Loucy (cell line): ENCODE results near the gene FAM3C.

Experiments
- H2AFZ ChIP-seq: fragments of 200-600 bp; sonication (generic); 2 replicates; pipeline ENCODE4 v1.6.0; 2016; ENCODE audit warnings: antibody characterized with exemption, mild to moderate bottlenecking, low read length, moderate library complexity
- H3F3A ChIP-seq: fragments of 200-600 bp; 2 replicates; pipeline ENCODE4 v1.6.0; 2016; ENCODE audit warnings: antibody characterized with exemption, low read depth, mild to moderate bottlenecking
- H3K27me3 ChIP-seq: fragments of 200-600 bp; sonication (generic); 2 replicates; pipeline ENCODE4 v1.6.1; 2014; ENCODE audit warnings: low read length, mild to moderate bottlenecking; ENCODE audit not compliant: insufficient read depth, poor library complexity, severe bottlenecking
- H3K36me3 ChIP-seq: fragments of 200-600 bp; sonication (generic); 2 replicates; pipeline ENCODE4 v1.6.1; 2016; ENCODE audit warnings: low read length; ENCODE audit not compliant: insufficient read depth
- H3K4me1 ChIP-seq: fragments of 200-600 bp; sonication (generic); 2 replicates; pipeline ENCODE4 v1.5.1; 2014; ENCODE audit warnings: low read length, mild to moderate bottlenecking; ENCODE audit not compliant: insufficient read depth, poor library complexity, severe bottlenecking
- H3K4me2 ChIP-seq: fragments of 200-600 bp; sonication (generic); 2 replicates; pipeline ENCODE4 v1.6.0; 2014; ENCODE audit warnings: antibody characterized with exemption, low read length, low read depth, mild to moderate bottlenecking; ENCODE audit not compliant: poor library complexity, severe bottlenecking
- H3K4me3 ChIP-seq: fragments of 200-600 bp; sonication (generic); 2 replicates; pipeline ENCODE4 v1.5.1; 2014; ENCODE audit warnings: low read length, mild to moderate bottlenecking, mixed read lengths; ENCODE audit not compliant: poor library complexity, severe bottlenecking
- H3K79me2 ChIP-seq: fragments of 200-600 bp; sonication (generic); 2 replicates; pipeline ENCODE4 v1.6.1; 2014; ENCODE audit warnings: low read length; ENCODE audit not compliant: insufficient read depth
- H3K9ac ChIP-seq: fragments of 200-600 bp; sonication (generic); 2 replicates; pipeline ENCODE4 v1.6.0; 2014; ENCODE audit warnings: mild to moderate bottlenecking, low read depth, low read length, moderate library complexity; ENCODE audit not compliant: poor library complexity, severe bottlenecking
- H3K9me2 ChIP-seq: fragments of 200-600 bp; sonication (generic); replicated peaks from 2 replicates; pipeline ENCODE4 v1.6.1; 2016; ENCODE audit warnings: low read depth, low read length, mixed read lengths
- H3K9me3 ChIP-seq: fragments of 200-600 bp; sonication (generic); 2 replicates; pipeline ENCODE4 v1.6.1; 2014; ENCODE audit warnings: mild to moderate bottlenecking, antibody characterized with exemption, low read length, low read depth; ENCODE audit not compliant: insufficient read depth
- H4K20me1 ChIP-seq: fragments of 200-600 bp; sonication (generic); 2 replicates; pipeline ENCODE4 v1.6.0; 2014; ENCODE audit warnings: antibody characterized with exemption, low read length, mild to moderate bottlenecking; ENCODE audit not compliant: insufficient read depth, poor library complexity, severe bottlenecking
- EZH2phosphoT487 ChIP-seq: fragments of 200-600 bp; IDR thresholded peaks from 2 replicates; pipeline ENCODE4 v1.6.1; 2018; ENCODE audit warnings: antibody characterized with exemption, mild to moderate bottlenecking, moderate library complexity, borderline replicate concordance
- TF ChIP-seq, protein P1 (sequence below): fragments of 200-600 bp; sonication (generic); conservative IDR thresholded peaks from 2 replicates; pipeline ENCODE4 v1.5.1; 2014; ENCODE audit warnings: mild to moderate bottlenecking, antibody characterized with exemption, low read length

Gene FAM3C

GRCh38 chr7:121402701-121403100, 6.6 kb upstream of the FAM3C start:
- no peaks in the 10 kb centered on the region for H3F3A ChIP-seq

GRCh38 chr7:121401896-121402295, 5.8 kb upstream of the FAM3C start:
- no peak overlapping the region for H3K9ac ChIP-seq
- H3K4me1 ChIP-seq = no peaks in the 10 kb centered on the region
- H3K79me2 ChIP-seq = no peaks in the 10 kb centered on the region
- no peaks in the 10 kb centered on the region for H3K36me3 ChIP-seq
- no peaks in the 10 kb centered on the region for H3F3A ChIP-seq
- H3K4me2 ChIP-seq = no peak overlapping the region
- TF ChIP-seq, protein P1, sequence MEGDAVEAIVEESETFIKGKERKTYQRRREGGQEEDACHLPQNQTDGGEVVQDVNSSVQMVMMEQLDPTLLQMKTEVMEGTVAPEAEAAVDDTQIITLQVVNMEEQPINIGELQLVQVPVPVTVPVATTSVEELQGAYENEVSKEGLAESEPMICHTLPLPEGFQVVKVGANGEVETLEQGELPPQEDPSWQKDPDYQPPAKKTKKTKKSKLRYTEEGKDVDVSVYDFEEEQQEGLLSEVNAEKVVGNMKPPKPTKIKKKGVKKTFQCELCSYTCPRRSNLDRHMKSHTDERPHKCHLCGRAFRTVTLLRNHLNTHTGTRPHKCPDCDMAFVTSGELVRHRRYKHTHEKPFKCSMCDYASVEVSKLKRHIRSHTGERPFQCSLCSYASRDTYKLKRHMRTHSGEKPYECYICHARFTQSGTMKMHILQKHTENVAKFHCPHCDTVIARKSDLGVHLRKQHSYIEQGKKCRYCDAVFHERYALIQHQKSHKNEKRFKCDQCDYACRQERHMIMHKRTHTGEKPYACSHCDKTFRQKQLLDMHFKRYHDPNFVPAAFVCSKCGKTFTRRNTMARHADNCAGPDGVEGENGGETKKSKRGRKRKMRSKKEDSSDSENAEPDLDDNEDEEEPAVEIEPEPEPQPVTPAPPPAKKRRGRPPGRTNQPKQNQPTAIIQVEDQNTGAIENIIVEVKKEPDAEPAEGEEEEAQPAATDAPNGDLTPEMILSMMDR = no peak
- TF ChIP-seq EZH2phosphoT487 = no peak
- H2AFZ ChIP-seq = no peak overlapping the region
- H3K9me2 ChIP-seq = no peaks in the 10 kb centered on the region
- no peaks in the 10 kb centered on the region for H4K20me1 ChIP-seq
- H3K4me3 ChIP-seq = no peak overlapping the region
- H3K9me3 ChIP-seq = no peaks in the 10 kb centered on the region
- H3K27me3 ChIP-seq = no peaks in the 10 kb centered on the region

More at GRCh38 chr7:121402701-121403100, 6.6 kb upstream of the FAM3C start:
- TF ChIP-seq EZH2phosphoT487 = no peak
- TF ChIP-seq, protein P1 = no peak
- H2AFZ ChIP-seq = no peak overlapping the region
- no peaks in the 10 kb centered on the region for H4K20me1 ChIP-seq
- no peaks in the 10 kb centered on the region for H3K9me2 ChIP-seq
- no peaks in the 10 kb centered on the region for H3K9me3 ChIP-seq
- no peaks in the 10 kb centered on the region for H3K79me2 ChIP-seq
- no peaks in the 10 kb centered on the region for H3K4me1 ChIP-seq
- no peak overlapping the region for H3K4me2 ChIP-seq
- no peaks in the 10 kb centered on the region for H3K27me3 ChIP-seq
- no peak overlapping the region for H3K9ac ChIP-seq
- no peak overlapping the region for H3K4me3 ChIP-seq
- H3K36me3 ChIP-seq = no peaks in the 10 kb centered on the region

DNA sequence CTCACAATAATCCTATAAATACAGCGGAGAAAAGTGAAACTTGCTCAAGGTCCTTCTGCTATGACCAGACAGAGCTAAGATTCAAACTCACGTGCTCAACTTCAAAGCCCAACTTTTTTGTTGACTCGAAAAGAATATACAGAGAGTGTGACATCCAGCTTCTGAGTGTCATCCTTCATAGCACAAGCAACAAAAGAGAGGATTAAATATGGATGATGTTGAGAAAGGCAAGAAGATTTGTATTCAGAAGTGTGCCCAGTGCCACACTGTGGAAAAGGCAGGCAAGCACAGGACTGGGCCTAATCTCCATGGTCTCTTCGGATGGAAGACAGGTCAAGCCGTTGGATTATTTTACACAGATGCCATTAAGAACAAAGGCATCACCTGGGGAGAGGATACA, 2.1 kb upstream of the FAM3C start:
- Histone ChIP-seq H3K9me2 (no peaks in the 10 kb centered on the region), H3K4me3 (no peak overlapping the region), H3K4me1 (peaks cover 15% of the 10 kb centered on the region), H3F3A (no peaks in the 10 kb centered on the region), H3K4me2 (no peak overlapping the region), H3K9ac (no peak overlapping the region), H3K9me3 (no peaks in the 10 kb centered on the region), H3K36me3 (no peaks in the 10 kb centered on the region), H2AFZ (no peak overlapping the region), H3K27me3 (no peaks in the 10 kb centered on the region), H4K20me1 (peaks cover 7% of the 10 kb centered on the region), H3K79me2 (0 out of 2 replicates have a peak, but pooled peaks cover 14% of the 10 kb centered on the region)
- TF ChIP-seq, protein P1 = peak; percentile 47
- TF ChIP-seq EZH2phosphoT487 = no peak
